ENCODE data around the gene TNRC6C.

TNRC6C gene

GRCh38 chr17:77957857-77958715 is at the start of gene TNRC6C:
TSS of gene TNRC6C (plus strand) at chr17:77958703. CDS start at chr17:78004207, 45,504 bp downstream.
- DNase-seq (ENCODE audit: low spot score): peak; percentile 99

- DNase-seq (ENCODE audit: low spot score): no peak
These were observed 49.3 kb upstream of the TNRC6C start for GRCh38 chr17:77909236-77909635.

GRCh38 chr17:77909816-77910215 is 48.7 kb upstream of the TNRC6C start:
- DNase-seq (ENCODE audit: low spot score): no peak

GRCh38 chr17:77914385-77915254 is 43.9 kb upstream of the TNRC6C start:
- no peak for DNase-seq (ENCODE audit: low spot score)

- DNase-seq (ENCODE audit: low spot score): no peak
These were observed 42.9 kb upstream of the TNRC6C start for GRCh38 chr17:77915594-77916021.

- no peak for DNase-seq (ENCODE audit: low spot score)
These were observed 42.2 kb upstream of the TNRC6C start for GRCh38 chr17:77916264-77916663.

GRCh38 chr17:77916703-77917481 is 41.6 kb upstream of the TNRC6C start:
- no peak for DNase-seq (ENCODE audit: low spot score)

GRCh38 chr17:77919276-77919675 is 39.2 kb upstream of the TNRC6C start:
- no peak for DNase-seq (ENCODE audit: low spot score)

GRCh38 chr17:77923135-77923534 is 35.4 kb upstream of the TNRC6C start:
- no peak for DNase-seq (ENCODE audit: low spot score)

GRCh38 chr17:77923776-77924513 is 34.6 kb upstream of the TNRC6C start:
- DNase-seq (ENCODE audit: low spot score): no peak

GRCh38 chr17:77924757-77925336 is 33.7 kb upstream of the TNRC6C start:
- DNase-seq (ENCODE audit: low spot score): peak; percentile 70

GRCh38 chr17:77925831-77926543 is 32.5 kb upstream of the TNRC6C start:
- no peak for DNase-seq (ENCODE audit: low spot score)

- no peak for DNase-seq (ENCODE audit: low spot score)
These were observed 31.5 kb upstream of the TNRC6C start for GRCh38 chr17:77926981-77927380.

- DNase-seq (ENCODE audit: low spot score): no peak
These were observed 30.6 kb upstream of the TNRC6C start for GRCh38 chr17:77927777-77928518.

GRCh38 chr17:77928519-77929179 is 29.9 kb upstream of the TNRC6C start:
- no peak for DNase-seq (ENCODE audit: low spot score)

GRCh38 chr17:77929180-77929564 is 29.3 kb upstream of the TNRC6C start:
- no peak for DNase-seq (ENCODE audit: low spot score)

GRCh38 chr17:77929871-77930436 is 28.5 kb upstream of the TNRC6C start:
- no peak for DNase-seq (ENCODE audit: low spot score)
